Measurements from ENCODE around the gene PTPRT. TPM values are rescaled to one million over a fixed set of nuclear protein-coding genes. Genes with fewer than 3 reads are reported as not detected.
A peak's percentile ranks its signal among the peaks of the same experiment; 100 is the strongest.

Gene PTPRT
- total RNA-seq, 6 donors from 2014 or later, result 0.20 to 7.1 (median 3.8) TPM

GRCh38 chr20:42350521-42350920, 839.2 kb downstream of the PTPRT start:
- DNase-seq (no peak), ATAC-seq (ENCODE audit: low FRiP score in 2 of 2) (no peak)
- no peaks in the 10 kb centered on the region for H3K27me3 ChIP-seq
- H3K9me3 ChIP-seq, result no peaks in the 10 kb centered on the region
- H3K4me3 ChIP-seq, result no peak overlapping the region
- WGBS, 2 donors, result 57 to 86% methylated on average over 6 to 7 of the region's 7 CpGs
- no peaks in the 10 kb centered on the region for H3K4me1 ChIP-seq
- no peak overlapping the region for H3K27ac ChIP-seq
- no peaks in the 10 kb centered on the region for H3K36me3 ChIP-seq
- no peak for TF ChIP-seq POLR2AphosphoS5 (IDR thresholded peaks at IDR 0.05)

GRCh38 chr20:42346189-42347170, 843.2 kb downstream of the PTPRT start:
- no peaks in the 10 kb centered on the region for H3K4me1 ChIP-seq
- DNase-seq (no peak), ATAC-seq (ENCODE audit: low FRiP score in 2 of 2) (no peak)
- 87 to 88% methylated on average over 7 to 10 of the region's 10 CpGs for WGBS, 2 donors
- no peaks in the 10 kb centered on the region for H3K27me3 ChIP-seq
- no peaks in the 10 kb centered on the region for H3K36me3 ChIP-seq
- no peak overlapping the region for H3K4me3 ChIP-seq
- no peak overlapping the region for H3K27ac ChIP-seq
- TF ChIP-seq POLR2AphosphoS5 (IDR thresholded peaks at IDR 0.05), result no peak
- TF ChIP-seq, protein P1, sequence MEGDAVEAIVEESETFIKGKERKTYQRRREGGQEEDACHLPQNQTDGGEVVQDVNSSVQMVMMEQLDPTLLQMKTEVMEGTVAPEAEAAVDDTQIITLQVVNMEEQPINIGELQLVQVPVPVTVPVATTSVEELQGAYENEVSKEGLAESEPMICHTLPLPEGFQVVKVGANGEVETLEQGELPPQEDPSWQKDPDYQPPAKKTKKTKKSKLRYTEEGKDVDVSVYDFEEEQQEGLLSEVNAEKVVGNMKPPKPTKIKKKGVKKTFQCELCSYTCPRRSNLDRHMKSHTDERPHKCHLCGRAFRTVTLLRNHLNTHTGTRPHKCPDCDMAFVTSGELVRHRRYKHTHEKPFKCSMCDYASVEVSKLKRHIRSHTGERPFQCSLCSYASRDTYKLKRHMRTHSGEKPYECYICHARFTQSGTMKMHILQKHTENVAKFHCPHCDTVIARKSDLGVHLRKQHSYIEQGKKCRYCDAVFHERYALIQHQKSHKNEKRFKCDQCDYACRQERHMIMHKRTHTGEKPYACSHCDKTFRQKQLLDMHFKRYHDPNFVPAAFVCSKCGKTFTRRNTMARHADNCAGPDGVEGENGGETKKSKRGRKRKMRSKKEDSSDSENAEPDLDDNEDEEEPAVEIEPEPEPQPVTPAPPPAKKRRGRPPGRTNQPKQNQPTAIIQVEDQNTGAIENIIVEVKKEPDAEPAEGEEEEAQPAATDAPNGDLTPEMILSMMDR (IDR thresholded peaks at IDR 0.05), result no peak
- TF ChIP-seq POLR2A (IDR thresholded peaks at IDR 0.05), result no peak
- no peak for TF ChIP-seq EP300 (IDR thresholded peaks at IDR 0.05)
- no peaks in the 10 kb centered on the region for H3K9me3 ChIP-seq

GRCh38 chr20:42341654-42342053, 848.1 kb downstream of the PTPRT start:
- no peaks in the 10 kb centered on the region for H3K4me1 ChIP-seq
- no peak for DNase-seq
- no peak overlapping the region for H3K27ac ChIP-seq
- 85 to 94% methylated on average over 2 of the region's 2 CpGs for WGBS, 2 donors
- H3K4me3 ChIP-seq, result no peak overlapping the region
- H3K9me3 ChIP-seq, result no peaks in the 10 kb centered on the region
- H3K36me3 ChIP-seq, result no peaks in the 10 kb centered on the region
- no peak for ATAC-seq (ENCODE audit: low FRiP score in 2 of 2)
- no peaks in the 10 kb centered on the region for H3K27me3 ChIP-seq
- TF ChIP-seq, protein P1 (IDR thresholded peaks at IDR 0.05), result no peak
- TF ChIP-seq EP300 (IDR thresholded peaks at IDR 0.05), result no peak
- TF ChIP-seq POLR2AphosphoS5 (IDR thresholded peaks at IDR 0.05), result no peak
- no peak for TF ChIP-seq POLR2A (IDR thresholded peaks at IDR 0.05)

DNA sequence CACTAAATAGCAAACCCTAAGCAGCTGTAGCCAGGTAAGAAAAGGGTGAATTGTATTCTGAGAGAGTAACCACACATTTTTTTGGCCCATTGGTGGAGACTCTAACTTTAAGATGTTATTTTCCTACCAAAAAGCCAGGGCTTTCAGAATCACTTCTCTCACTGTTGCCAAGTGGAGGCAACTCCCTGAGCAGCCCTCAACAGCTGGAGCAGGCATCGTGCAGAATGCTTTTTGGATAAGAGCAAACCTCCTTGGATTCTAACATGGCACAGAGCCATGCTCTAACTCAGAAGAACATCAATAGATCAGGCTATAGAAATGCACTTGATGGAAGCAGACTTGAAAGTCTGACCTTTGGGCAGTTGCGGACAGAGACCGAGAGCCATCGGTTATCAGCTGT, 849.3 kb downstream of the PTPRT start:
- DNase-seq (no peak), ATAC-seq (ENCODE audit: low FRiP score in 2 of 2) (peak in 1 of 2 donors; percentile 17)
- WGBS, 2 donors, result 77 to 79% methylated on average over 4 of the region's 4 CpGs
- Histone ChIP-seq H3K4me3 (no peak overlapping the region), H3K27ac (no peak overlapping the region), H3K27me3 (no peaks in the 10 kb centered on the region), H3K9me3 (no peaks in the 10 kb centered on the region), H3K36me3 (no peaks in the 10 kb centered on the region), H3K4me1 (no peaks in the 10 kb centered on the region)
- no peak for TF ChIP-seq POLR2AphosphoS5 (IDR thresholded peaks at IDR 0.05)
- TF ChIP-seq, protein P1 (IDR thresholded peaks at IDR 0.05), result no peak
- TF ChIP-seq EP300 (IDR thresholded peaks at IDR 0.05), result no peak
- no peak for TF ChIP-seq POLR2A (IDR thresholded peaks at IDR 0.05)

DNA sequence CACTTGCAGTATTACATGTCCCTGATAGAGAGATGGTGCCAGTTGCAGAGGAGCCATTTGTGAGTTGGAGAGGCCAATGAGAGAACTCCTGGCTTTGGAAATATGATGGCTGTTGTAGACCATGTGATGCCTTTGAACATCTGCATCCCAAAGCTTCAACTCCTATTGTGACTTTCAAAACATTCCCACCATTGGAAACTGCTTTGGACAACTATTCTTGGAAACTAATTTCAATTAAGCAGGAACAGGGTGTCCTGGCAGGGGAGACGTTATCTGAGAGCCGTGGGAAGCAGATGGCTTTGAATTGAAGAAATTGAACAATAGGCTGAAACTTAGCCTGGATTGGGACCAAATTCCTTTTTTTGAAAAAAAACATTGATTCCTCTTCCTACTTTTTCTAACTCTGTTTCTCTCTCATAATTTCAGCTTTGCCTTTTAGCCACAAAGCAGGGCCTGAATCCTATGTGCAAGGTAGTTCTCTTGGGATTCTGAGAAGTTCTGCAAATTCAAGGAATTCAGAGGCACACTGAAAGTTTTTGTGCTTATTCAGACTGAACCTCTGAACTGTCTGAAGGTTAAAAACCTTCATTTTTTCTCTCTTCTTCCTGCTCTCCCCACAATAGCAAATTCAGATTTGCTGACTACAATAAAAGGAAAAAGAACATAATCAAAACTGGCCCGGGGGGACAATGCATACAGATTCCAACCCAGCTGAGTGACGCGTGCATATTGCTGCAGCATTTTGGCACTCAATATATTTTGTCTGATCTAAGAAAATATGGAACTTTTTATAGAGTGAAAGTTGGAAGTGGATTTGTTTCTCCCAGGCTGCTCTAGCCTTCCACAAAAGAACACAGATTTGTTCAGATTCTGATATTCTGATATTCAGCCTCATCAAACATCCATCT, 851.2 kb downstream of the PTPRT start:
- Histone ChIP-seq H3K27me3 (no peaks in the 10 kb centered on the region), H3K4me1 (no peaks in the 10 kb centered on the region), H3K27ac (no peak overlapping the region), H3K36me3 (no peaks in the 10 kb centered on the region), H3K4me3 (no peak overlapping the region), H3K9me3 (no peaks in the 10 kb centered on the region)
- TF ChIP-seq POLR2A (IDR thresholded peaks at IDR 0.05) (no peak), EP300 (IDR thresholded peaks at IDR 0.05) (no peak), POLR2AphosphoS5 (IDR thresholded peaks at IDR 0.05) (no peak)
- TF ChIP-seq, protein P1 (IDR thresholded peaks at IDR 0.05), result no peak
- DNase-seq, result no peak
- ATAC-seq (ENCODE audit: low FRiP score in 2 of 2), result no peak
- WGBS, 2 donors, result 36 to 48% methylated on average over 5 of the region's 5 CpGs
